ACHN (cell line): ENCODE results near the gene FGFR2.

ENCODE experiments used
- DNase-seq: peaks from one replicate; pipeline ENCODE4 v3.0.0-alpha.2; 2015
- in situ Hi-C: cut with HindIII; loops from 2 replicates; pipeline ENCODE4 v1.10.0; 2017; ENCODE audit warnings: low sequenced_read_pairs, low pct_ligation_motif_present, low pct_unique_long_range_greater_than_20kb

FGFR2 gene

DNA sequence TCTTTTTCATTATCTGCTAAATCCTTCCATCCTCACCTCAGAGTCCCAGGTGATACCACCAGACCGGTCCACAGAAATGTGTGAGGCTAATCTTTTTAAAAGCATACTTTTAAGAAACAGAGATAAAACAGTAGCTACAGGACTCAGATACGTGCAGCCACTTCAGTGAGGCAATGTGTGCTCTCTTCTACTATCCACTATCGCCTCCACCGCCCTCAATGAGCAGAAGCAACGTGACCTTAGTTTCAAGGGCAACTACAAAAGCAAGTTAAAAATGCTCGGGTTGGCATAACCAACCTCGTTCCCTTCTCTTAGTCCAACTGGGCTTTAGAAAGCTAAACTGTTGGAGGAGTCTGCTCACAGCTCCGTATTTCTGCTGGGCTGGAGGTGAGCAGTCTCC, 4.2 kb downstream of the FGFR2 start:
- no peak for DNase-seq
- in situ Hi-C loops, result no loop called here

DNA sequence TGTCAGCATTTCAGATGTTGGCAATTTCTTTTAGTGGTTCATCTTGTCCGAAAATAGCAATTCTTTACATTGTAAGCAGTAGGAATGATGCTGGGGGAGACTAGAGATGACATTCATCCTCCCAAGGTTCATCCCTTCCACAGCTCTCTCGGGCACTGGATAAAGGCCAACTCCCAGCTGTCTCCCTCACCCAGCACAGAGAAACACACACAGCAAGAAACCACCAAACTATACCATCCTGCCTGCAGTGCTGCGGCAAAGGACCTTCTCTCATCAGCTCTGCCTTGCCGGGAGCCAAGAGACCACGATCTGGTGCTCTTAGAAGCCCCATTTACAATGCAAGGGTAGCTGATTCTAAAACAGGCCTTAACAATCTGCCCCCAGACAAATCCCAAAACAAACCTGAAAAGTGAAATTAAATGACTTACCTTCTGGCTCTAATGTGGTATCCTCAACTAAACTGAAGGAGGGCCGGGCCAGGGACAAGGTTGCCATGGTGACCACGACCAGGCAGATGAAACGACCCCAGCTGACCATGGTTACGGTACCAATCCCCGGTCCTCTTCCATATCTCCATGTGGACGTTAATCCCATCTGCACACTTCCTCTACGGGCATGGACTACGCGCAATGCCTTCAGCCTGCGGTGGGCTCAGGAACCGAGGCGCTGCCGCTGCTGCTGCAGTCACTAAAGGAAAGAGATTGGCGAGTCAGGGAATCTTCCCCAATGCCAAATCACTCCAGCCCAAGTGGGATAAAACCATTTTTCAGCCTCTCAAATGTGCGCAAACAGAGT, 4.8 kb downstream of the FGFR2 start:
- no peak for DNase-seq
- in situ Hi-C loops, result no loop called here

DNA sequence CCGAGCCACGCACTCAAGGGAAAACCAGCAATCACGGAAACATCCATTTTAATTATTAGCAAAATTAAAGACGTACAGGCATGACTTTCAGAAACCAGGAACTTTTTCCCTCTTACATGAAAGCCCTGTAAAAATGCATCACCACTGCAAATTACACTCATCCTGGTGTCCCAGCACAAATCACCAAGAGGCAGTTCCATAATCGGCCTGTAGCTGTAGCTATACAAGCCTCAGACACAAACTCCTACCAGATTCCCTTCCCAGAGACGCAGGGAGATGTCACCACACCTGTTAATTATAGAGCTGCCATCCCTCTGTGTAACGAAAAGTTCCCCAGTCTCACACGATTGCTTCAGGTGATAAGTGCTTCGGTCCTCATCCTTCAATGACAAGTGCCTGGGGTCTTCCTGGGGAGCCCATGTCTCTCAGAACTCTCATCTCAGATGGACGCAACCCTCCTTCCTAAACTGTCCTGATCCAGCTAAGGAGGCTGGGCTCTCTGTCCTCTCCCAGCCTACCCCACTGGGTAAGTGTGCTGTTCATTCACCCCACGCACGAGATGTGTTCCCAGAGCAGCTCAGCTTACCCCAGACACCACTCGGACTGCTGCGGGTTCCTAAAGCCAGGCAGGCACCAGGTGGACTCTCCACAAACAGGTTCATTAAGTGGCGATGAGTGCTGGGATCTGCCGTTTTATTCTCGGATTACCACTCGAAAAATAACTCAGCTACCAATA, 5.9 kb downstream of the FGFR2 start:
- no peak for DNase-seq
- in situ Hi-C loops, result no loop called here

DNA sequence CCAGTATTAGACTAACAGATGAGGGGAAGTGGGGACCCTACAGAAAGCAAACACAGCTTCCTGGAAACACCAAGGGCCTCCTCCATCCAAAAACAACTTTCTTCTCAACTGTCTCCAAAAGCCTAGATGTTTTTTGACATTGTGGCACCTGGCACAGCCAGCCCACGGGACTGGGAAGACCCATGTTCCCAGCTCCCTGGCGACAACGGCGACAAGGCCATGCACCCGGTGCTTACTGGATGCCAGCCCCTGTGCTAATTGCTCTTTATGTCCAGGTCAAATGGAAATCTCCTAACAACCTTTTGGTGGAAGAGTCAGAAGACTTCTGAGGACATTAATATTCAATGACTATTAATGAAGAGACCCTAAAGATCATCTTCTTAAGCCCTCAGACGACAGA, 7.1 kb downstream of the FGFR2 start:
- no peak for DNase-seq
- in situ Hi-C loops, result no loop called here

DNA sequence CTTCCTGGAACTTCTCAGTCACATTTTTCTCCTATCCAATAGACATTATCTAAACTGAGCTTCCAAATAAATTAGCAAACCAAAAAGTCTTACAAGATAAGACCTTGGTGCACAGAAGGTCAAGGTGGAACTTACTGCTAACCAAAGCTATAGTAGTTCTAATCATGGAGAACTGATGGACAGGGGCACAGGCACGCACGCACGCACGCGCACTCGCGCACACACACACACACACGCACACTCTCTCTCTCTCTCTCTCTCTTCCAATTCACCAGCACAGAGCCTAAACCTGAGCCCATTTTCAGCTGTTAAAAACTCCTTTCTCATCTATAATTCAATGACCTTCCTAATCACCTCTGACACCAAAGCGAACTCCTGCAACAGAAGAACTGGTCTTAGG, 7.5 kb downstream of the FGFR2 start:
- in situ Hi-C loops, result no loop called here
- DNase-seq, result no peak

DNA sequence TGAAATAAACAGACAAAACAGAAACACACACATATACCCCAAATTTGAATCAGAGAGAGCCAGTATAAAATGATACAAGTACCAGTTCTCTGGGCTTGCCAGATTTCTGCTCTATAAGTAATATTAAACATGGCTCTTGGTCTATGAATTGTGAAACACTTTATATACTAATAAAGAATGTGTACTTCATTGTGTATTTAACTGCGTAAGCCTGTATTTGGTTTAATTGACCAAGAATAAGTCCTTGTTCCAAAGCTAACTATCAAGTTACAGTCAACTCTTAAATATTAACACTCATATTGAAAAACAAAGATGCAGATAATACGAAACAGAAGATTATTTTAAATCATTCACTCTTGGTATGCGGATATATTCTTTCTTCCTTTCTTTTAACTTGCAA, 8.7 kb downstream of the FGFR2 start:
- no peak for DNase-seq
- in situ Hi-C loops, result no loop called here

DNA sequence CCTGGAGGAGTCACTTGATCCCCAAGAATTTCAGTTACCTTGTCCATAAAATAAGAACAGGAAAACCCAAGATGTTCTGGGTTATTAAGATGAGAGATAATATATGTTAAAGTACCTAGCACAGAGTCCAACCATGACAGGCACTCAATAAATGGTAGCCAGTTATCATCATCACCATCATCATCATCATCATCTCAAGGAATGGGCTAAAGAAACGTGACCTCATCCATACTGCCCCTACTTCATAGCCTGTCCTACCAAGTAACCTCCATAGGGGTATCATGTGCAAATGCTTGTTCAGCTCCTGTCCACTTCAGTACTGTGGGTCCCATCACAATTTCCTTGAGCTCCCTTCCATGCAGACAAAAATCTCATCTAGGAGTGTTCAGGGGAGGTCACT, 14.4 kb downstream of the FGFR2 start:
- in situ Hi-C loops, result no loop called here
- DNase-seq, result no peak

DNA sequence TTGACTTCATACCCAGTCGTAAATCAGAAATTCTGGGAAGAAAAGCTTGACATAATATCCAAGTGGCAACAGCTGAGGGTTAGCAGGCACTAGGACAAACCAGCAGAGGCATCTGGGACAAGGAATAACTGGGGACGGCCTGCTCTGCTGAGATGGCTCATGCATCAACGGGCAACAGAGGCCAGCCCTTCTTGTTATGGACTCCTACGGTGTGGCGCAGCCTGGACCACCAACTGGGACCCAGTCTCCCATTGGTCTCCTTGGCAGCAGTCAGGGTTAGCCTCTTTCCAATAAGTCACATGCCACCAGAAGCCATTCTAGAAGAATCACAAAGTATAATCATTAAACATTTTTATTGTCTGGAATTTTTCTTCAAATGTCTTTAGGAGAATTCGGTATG, 15.0 kb downstream of the FGFR2 start:
- in situ Hi-C loops, result no loop called here
- DNase-seq, result no peak

DNA sequence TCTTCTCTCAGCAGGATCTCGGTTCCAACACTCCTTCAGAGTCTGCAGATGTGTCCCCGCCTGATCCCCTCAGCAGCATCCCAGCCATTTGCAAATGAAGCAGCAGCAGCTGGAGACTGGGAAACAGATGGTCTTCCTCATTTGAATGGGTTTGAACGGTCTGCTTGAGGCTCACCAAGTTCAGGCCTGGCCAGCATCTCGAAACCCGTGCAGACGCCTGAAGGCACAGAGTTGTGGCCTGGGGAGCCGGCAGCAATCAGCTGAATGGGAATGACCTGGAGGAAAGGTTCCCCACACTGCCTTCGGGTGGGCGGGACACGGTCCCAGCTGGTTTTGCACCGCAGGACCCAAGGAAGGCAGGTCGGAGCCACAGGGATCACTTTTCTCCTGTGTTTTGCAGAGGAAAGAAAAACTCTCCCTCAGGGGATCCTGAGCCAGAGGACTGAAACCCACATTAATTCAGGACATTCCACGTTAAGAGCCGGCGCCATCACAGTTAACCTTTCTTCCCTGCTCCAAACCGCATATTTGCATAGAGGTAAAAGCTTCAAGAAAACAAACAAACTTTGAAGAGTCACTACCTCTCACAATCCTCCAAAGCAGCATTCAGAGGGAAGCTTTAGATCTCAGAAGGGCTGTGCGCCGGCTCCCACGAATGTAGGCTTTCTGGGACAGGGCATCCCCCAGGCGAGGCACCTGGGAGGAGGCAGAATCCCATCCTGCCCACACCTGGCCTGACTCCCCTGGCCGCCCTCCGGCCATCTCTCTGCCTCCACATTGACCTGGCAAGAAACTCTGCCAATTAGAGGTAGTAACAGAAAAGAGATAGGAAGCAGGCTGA, 17.7 kb downstream of the FGFR2 start:
- in situ Hi-C loops, result no loop called here
- DNase-seq, result no peak

DNA sequence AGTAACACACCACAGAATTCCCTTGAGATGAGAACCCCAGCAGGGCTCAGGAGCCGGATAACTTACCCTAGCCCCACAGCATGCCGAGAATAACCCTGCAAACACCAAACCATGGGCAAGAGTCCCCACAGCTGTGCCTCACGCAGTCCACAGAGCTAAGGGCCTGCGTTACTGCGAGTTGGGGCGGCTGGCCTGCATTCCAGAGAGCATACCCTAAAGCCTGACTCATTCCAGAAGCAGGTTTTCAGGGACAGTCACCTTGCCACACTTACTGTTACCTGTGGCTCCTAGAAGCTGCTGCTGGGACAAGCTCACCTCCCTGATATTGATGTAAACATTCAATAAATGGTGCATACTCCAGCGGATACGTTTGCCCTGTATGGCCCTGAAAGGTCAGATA, 18.6 kb downstream of the FGFR2 start:
- no peak for DNase-seq
- in situ Hi-C loops, result no loop called here

DNA sequence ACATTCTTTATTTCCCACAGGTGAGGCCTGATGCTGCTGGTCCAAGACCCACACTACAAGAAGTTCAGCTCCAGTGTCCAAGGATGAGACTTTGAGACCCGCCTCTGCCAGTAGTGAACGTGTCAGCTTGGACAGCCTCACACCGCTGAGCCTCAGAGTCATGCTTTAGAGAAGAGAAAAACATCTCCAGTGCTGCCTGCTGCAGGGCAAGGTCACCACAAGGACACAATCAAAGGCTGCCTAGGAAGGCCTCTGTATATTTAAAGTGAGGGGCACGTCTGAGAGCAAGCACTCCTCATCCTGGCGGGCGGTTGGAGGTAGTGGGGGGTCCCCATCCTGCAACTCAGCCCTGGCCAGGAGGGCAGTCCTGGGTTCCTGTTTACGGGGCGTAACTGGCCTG, 19.3 kb downstream of the FGFR2 start:
- DNase-seq, result no peak
- in situ Hi-C loops, result no loop called here

DNA sequence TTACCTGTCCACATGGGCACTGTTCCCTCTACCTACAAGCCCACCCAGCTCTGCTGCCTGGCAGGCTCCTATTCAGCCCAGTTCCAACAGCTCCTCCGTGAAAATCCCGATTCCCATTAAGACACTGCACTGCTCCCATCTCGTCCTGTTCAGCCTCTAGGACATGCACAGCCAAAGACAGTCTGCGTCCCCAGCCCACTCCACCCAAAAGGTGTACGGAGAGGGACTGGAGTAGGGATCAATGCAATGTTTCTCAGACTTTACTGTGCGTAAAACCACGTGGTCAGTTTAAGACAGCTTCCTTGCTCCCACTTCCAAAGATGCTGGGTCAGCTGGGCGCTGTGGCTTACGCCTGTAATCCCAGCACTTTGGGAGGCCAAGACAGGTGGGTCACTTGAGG, 19.9 kb downstream of the FGFR2 start:
- no peak for DNase-seq
- in situ Hi-C loops, result no loop called here

DNA sequence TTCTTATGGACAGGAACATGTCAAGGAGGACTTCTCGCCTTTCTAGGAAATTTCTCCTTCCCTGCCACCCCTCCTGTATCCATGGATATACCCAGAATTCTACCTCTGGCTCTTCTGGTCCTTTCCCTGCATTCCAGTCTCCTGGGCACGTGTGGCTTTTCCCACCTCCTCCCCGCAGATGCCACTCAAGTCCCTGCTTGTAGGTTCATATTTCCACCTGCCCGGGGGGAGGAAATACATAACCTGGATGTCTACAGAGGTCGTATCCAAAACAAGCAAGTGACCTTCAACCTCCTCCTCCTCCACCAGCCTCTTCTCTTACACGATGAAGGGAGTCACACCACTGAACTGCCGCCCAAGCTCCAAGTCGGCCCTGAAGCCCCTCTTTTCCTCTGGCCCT, 20.7 kb downstream of the FGFR2 start:
- in situ Hi-C loops, result no loop called here
- DNase-seq, result no peak

DNA sequence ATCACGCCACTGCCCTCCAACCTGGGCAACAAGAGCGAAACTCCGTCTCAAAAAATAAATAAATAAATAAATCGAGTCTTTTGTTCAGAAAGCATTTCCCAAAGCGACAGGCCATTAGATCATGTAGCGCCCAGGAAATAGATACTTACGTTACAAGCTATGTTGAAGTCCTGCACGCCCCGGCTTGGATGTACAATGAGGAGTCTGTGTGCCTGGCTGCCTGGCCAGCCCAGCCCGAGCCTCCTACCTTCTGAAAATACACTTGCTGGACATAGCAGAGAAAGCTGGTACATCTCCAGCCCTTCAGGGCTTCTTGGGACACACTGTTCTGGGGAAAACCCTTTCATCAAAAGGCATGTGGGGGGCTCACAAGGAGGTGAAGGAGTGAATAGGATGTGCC, 22.1 kb downstream of the FGFR2 start:
- in situ Hi-C loops, result no loop called here
- no peak for DNase-seq

DNA sequence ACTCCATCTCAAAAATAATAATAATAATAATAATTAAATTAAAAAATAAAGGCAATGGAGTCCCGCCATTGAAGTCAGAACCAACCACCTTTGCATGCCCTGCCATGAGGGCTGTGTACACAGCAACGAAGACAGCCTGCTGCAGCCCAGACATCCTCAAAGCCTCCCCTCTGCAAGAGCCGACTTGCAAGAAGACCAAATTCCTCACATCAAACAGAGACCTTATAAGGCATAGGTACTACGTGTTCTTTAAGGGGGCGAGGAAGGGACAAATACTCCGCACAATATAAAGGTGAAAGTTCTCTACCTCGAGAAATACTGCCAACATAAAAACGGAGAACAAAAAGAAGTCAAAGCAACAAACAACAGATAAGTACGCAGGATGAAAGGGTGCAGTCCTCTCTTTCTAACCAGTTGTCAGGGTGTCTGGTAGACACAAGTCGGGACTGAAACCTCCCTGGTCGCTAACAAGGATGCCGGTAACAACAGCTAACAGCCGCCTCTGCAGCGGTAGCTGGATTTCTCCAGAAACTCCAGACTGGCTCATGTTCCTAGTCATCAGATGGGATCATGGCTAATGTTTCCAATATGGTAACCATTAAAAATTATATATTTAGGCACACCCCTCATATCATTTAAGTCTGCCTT, 23.6 kb downstream of the FGFR2 start:
- DNase-seq, result no peak
- in situ Hi-C loops, result no loop called here

DNA sequence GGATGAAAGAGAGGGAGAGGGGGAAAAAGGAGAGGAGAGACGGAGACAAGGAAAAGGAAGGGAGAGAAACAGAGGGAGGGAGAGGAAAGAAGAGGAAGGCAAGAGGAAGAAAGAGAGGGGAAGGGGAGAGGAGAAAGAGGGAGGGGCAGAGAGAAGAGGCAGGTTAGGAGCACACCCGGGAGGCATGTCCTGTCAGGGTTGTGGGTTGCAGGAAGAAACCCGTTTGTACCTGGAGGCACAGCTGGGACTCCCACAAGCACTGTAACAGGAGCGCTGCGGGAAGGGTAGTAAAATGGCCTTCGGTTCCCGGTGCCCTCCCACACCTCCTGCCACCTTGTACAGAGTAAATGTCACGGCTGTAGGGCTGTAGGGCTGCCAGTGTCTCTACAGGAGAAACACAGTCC, 24.7 kb downstream of the FGFR2 start:
- no peak for DNase-seq
- in situ Hi-C loops, result no loop called here

DNA sequence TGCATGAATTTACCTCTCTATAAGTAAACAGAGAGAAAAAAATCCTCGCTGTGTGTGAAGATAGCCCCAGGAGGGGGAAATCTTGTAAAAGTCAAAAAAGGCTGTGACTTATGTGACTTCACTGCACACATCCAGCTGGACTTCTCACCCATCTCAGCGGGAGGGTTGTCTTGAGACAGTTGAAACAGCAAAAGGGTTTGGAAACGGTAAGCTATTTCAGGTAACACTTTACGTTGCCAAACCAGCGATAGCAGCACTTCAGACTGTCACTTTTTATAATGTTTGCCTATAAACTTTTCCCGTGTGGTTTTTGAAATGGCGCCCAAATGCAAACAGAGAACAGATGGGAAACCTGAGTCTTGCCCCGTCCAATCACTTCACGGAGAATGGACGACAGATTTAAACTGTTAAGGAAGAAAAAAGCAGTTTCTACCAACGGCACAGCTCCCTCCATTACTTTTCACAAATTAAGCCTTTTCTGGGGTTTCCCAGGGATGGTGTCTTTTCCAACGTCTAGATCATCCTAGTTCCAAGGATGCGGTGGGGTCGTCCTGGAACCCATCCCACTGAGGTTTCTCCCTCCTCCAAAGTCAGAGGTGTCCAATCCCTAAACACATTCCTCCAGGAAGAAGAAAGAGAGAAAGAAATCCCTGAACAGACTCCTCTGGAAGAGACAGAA, 25.2 kb downstream of the FGFR2 start:
- in situ Hi-C loops, result no loop called here

DNA sequence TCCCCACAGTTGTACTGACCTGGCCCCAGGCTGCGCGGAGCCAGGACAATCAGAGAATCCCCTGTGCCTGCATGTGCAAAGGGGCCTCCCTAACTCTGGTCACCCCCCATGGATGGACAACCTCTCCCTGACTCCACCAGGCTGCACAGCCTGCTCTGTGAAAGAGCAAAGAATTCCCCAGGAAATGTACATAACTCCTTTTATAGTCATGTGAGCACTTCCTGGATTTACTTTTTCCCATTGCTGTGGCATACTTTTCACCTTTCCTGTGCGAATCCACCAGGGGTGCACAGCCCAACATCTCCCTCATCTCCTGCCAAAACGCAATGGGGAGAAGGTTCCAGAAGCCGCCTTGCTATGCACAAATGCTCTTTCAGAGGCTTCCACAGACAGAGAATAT, 27.9 kb downstream of the FGFR2 start:
- in situ Hi-C loops, result no loop called here
- no peak for DNase-seq

More for the DNA sequence above, 25.2 kb downstream of the FGFR2 start:
- DNase-seq, result no peak
